Measurements from ENCODE around the gene GIMAP8. TPM values are rescaled to one million over a fixed set of nuclear protein-coding genes. Genes with fewer than 3 reads are reported as not detected.
"Not testable (repeated sequence)": the region's sequence is repeated elsewhere in the genome, so short reads cannot be mapped to it uniquely, and the experiment has no call there.

Gene GIMAP8
- total RNA-seq, 6 experiments from 2014 or later, result 2.7 to 10.0 (median 6.2) TPM

DNA sequence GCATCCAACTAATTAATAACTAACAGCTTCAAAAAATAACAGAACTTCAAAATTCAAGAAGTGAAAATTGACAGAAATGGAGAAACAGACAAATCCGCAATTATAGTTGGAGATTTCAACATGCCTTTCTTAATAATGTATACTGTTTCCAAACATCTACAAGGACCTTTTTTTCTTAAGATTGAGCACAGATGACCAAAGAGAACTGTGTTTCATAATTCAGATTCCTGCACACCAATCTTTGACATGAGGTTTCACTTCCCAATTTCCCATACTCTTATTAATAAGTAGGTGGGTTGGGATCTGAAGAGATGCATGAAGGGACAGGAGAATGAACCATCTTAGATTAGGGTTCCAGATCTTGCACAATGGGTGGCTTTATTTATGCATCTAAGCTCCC is 39.4 kb downstream of the GIMAP8 start:
- DNase-seq, result no peak
- WGBS (ENCODE audit: insufficient coverage, low coverage, low lambda C conversion rate, missing lambda C conversion rate), result 62% methylated on average over 1 of the region's 1 CpG
- no peak for TF ChIP-seq POLR2A (IDR thresholded peaks at IDR 0.05)
- TF ChIP-seq, protein P1, sequence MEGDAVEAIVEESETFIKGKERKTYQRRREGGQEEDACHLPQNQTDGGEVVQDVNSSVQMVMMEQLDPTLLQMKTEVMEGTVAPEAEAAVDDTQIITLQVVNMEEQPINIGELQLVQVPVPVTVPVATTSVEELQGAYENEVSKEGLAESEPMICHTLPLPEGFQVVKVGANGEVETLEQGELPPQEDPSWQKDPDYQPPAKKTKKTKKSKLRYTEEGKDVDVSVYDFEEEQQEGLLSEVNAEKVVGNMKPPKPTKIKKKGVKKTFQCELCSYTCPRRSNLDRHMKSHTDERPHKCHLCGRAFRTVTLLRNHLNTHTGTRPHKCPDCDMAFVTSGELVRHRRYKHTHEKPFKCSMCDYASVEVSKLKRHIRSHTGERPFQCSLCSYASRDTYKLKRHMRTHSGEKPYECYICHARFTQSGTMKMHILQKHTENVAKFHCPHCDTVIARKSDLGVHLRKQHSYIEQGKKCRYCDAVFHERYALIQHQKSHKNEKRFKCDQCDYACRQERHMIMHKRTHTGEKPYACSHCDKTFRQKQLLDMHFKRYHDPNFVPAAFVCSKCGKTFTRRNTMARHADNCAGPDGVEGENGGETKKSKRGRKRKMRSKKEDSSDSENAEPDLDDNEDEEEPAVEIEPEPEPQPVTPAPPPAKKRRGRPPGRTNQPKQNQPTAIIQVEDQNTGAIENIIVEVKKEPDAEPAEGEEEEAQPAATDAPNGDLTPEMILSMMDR (IDR thresholded peaks at IDR 0.05), result no peak
- H3K4me1 ChIP-seq, result no peaks in the 10 kb centered on the region
- intact Hi-C loops (cut with DNase I), result no loop called here
- H3K36me3 ChIP-seq, result no peaks in the 10 kb centered on the region
- no peak overlapping the region for H3K4me3 ChIP-seq
- no peaks in the 10 kb centered on the region for H3K27me3 ChIP-seq
- H3K9me3 ChIP-seq, result no peaks in the 10 kb centered on the region
- H3K27ac ChIP-seq, result no peak overlapping the region
- peak in 3 of 4 donors; percentile 33 to 45 (median 36) for ATAC-seq

DNA sequence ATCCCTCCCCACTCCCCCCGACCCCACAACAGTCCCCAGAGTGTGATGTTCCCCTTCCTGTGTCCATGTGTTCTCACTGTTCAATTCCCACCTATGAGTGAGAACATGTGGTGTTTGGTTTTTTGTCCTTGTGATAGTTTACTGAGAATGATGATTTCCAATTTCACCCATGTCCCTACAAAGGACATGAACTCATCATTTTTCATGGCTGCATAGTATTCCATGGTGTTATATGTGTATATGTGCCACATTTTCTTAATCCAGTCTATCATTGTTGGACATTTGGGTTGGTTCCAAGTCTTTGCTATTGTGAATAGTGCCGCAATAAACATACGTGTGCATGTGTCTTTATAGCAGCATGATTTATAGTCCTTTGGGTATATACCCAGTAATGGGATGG is 43.0 kb downstream of the GIMAP8 start:
- intact Hi-C loops (cut with DNase I); H3K36me3 ChIP-seq; H3K4me1 ChIP-seq; ATAC-seq; H3K9me3 ChIP-seq; H3K27ac ChIP-seq; DNase-seq; H3K4me3 ChIP-seq; H3K27me3 ChIP-seq: not testable (repeated sequence)
- WGBS (ENCODE audit: insufficient coverage, low coverage, low lambda C conversion rate, missing lambda C conversion rate), result 0% methylated on average over 1 of the region's 3 CpGs

DNA sequence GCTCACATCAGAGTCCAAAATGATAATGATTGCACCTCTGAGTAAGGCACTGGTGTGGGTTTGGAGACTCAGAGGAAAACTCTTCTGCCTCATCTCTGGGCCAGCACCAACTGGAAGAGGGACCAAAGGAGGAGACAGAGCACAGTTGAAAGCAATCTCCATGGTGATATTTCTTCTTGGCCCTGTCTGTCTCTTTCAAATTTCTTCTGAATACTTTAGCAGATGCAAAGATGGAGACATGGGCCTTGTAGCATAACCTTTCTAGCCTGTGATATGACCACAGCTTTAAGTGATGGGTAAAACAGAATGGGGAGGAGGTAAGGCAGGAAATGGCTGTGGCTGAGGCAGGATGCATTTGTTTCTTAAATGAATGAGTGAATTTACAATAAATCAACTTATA is 52.1 kb downstream of the GIMAP8 start:
- intact Hi-C loops (cut with DNase I), result no loop called here
- TF ChIP-seq POLR2A (IDR thresholded peaks at IDR 0.05), result no peak
- TF ChIP-seq, protein P1 (IDR thresholded peaks at IDR 0.05), result no peak
- Histone ChIP-seq H3K36me3 (no peaks in the 10 kb centered on the region), H3K27ac (no peak overlapping the region), H3K27me3 (no peaks in the 10 kb centered on the region), H3K4me3 (no peak overlapping the region), H3K9me3 (no peaks in the 10 kb centered on the region), H3K4me1 (no peaks in the 10 kb centered on the region)
- peak in 1 of 4 donors; percentile 21 for ATAC-seq
- DNase-seq, result no peak

DNA sequence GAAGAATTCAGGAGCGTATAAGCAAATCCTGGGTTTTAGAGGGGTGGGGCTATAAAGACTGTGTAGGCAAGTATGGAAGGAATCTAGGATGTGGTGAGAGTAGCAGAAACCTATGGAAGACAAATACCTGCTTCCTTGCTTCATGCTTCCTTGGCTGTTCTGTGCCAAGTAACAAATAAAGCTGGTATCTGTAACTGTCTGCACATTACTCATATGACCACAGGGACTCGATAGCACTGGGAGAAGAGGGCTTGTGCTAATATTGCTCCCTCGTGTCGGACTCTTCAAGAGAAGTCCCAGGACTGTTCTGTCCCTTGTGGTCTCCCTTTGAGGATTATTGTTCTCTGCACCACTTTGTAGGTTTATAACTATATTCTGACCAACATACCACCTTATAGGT is 52.7 kb downstream of the GIMAP8 start:
- Histone ChIP-seq H3K4me1 (no peaks in the 10 kb centered on the region), H3K36me3 (no peaks in the 10 kb centered on the region), H3K4me3 (no peak overlapping the region), H3K27me3 (no peaks in the 10 kb centered on the region), H3K9me3 (no peaks in the 10 kb centered on the region), H3K27ac (no peak overlapping the region)
- DNase-seq (no peak), ATAC-seq (no peak)
- intact Hi-C loops (cut with DNase I), result no loop called here
- WGBS (ENCODE audit: insufficient coverage, low coverage, low lambda C conversion rate, missing lambda C conversion rate), result 63% methylated on average over 4 of the region's 4 CpGs
- TF ChIP-seq, protein P1 (IDR thresholded peaks at IDR 0.05), result no peak
- no peak for TF ChIP-seq POLR2A (IDR thresholded peaks at IDR 0.05)

DNA sequence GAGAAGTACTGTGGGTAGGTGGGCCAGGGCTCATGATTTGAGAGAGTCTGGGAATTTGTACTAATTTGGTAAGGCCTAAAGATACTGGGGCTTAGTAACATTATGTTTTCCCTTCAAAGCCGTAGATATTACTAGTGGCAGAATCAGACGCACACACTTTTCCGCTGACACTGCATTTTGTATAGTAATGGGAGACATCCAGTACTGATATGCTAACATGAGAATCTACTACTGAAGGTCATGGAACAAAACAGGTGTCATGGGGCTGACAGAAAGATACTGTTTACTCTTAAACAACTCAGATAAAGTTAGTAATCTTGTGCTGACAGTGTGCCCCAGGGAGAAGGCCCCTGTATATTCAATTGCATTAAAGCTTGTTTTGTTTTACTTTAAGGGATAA is 53.2 kb downstream of the GIMAP8 start:
- no peaks in the 10 kb centered on the region for H3K4me1 ChIP-seq
- no peaks in the 10 kb centered on the region for H3K27me3 ChIP-seq
- TF ChIP-seq POLR2A (IDR thresholded peaks at IDR 0.05), result no peak
- TF ChIP-seq, protein P1 (IDR thresholded peaks at IDR 0.05), result no peak
- H3K36me3 ChIP-seq, result no peaks in the 10 kb centered on the region
- H3K9me3 ChIP-seq, result no peaks in the 10 kb centered on the region
- peak in 1 of 4 donors; percentile 17 for ATAC-seq
- no peak overlapping the region for H3K27ac ChIP-seq
- intact Hi-C loops (cut with DNase I), result no loop called here
- 64% methylated on average over 3 of the region's 3 CpGs for WGBS (ENCODE audit: insufficient coverage, low coverage, low lambda C conversion rate, missing lambda C conversion rate)
- no peak overlapping the region for H3K4me3 ChIP-seq
- no peak for DNase-seq
